Measurements from ENCODE around the gene CYP27B1. TPM values are rescaled to one million over a fixed set of nuclear protein-coding genes. Genes with fewer than 3 reads are reported as not detected.
A peak's percentile ranks its signal among the peaks of the same experiment; 100 is the strongest.

The CYP27B1 gene
- total RNA-seq, 1 experiment from 2014 or later = 6.9 TPM

GRCh38 chr12:57745485-57745881 is 21.4 kb downstream of the CYP27B1 start:
- peaks cover 61% of the 10 kb centered on the region for H3K36me3 Mint-ChIP-seq (ENCODE audit: insufficient read depth, unreplicated experiment)
- intact Hi-C loops (cut with micrococcal nuclease; ENCODE audit: unreplicated experiment) = no loop called here
- peak overlapping the region; percentile 96 for H3K4me3 Mint-ChIP-seq (ENCODE audit: unreplicated experiment)
- peaks cover 19% of the 10 kb centered on the region for H3K4me1 Mint-ChIP-seq (ENCODE audit: low read depth, unreplicated experiment)
- ChIA-PET CTCF (interaction anchor here (0.6 to 1.5 kb wide), 4 partner anchors 9 to 1409 kb away, joined by 4 to 10 read pairs (median 7); no protein-coding TSS in a partner anchor), POLR2A (interaction anchor here (0.5 to 1.2 kb wide), 3 partner anchors 13 to 1916 kb away, joined by 4 to 5 read pairs (median 4); partner anchors contain the start of genes DNAJC14, EEF1AKMT3 and METTL1)
- no peaks in the 10 kb centered on the region for H3K9me3 Mint-ChIP-seq (ENCODE audit: unreplicated experiment)
- peak overlapping the region; percentile 98 for H3K27ac Mint-ChIP-seq (ENCODE audit: unreplicated experiment)
- BruUV-seq (replicated peaks) = TSS peak; percentile 49
- H3K4me3 ChIP-seq (ENCODE audit: low read depth, low read length) = peak overlapping the region; percentile 64
- peaks cover 3% of the 10 kb centered on the region; the same call in 1 of the 2 replicates for H3K36me3 ChIP-seq (ENCODE audit: control insufficient read depth, insufficient read depth, low read length)
- DNase-seq = peak in 1 of 2 experiments; percentile 19
- H3K9me3 ChIP-seq = no peaks in the 10 kb centered on the region
- peaks cover 6% of the 10 kb centered on the region for H3K27me3 Mint-ChIP-seq (ENCODE audit: insufficient read depth, unreplicated experiment)
- peaks cover 10% of the 10 kb centered on the region for H3K4me1 ChIP-seq
- H3K27me3 ChIP-seq (replicated peaks; ENCODE audit: control insufficient read depth, insufficient read depth, low read length) = no peaks in the 10 kb centered on the region
- TF ChIP-seq CTCF (IDR thresholded peaks at IDR 0.05; ENCODE audit: insufficient read depth in 1 of 2, low read depth in 1 of 2, low read length in 1 of 2, severe bottlenecking in 1 of 2, unreplicated experiment in 1 of 2) = no peak

DNA sequence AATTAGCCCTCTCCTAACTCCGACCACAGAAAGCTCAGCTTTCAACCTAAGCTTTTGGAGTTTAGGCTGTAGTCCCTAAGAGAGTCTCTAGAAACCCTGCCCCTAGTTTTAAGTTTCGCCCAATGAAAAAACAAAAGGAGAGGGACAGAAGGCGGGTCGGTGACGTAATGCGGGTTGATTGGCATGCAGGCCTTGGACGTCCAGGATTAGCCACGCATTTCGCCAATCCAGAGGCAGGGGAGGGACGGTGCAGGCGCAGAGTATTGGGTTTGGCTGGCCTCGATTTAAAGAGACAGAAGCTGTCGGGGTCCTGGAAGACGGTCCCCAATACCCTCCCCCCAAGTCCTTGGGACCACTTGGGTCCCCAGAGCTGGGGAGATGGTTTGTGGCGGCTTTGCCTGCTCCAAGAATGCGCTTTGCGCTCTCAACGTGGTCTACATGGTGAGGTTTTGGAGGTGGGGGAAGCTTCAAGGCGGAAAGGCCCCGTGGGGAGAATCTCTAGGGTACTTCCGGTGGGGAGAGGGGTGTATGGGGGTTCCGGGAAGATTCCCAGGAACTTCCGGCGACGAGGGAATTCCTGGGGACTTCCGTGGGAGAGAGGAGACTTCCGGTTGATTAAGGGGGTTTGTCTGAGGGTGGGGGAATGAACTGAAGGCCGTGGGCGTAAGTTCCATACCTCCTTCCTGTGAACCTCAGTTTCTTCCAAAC is 21.9 kb downstream of the CYP27B1 start, which contains the start of gene TSPAN31:
TSPAN31 (plus strand) TSS at position 263 of the 708 bp plus-strand sequence; CDS start at position 379, 116 bp downstream.
- H3K4me1 Mint-ChIP-seq (ENCODE audit: low read depth, unreplicated experiment) = peaks cover 19% of the 10 kb centered on the region
- intact Hi-C loops (cut with micrococcal nuclease; ENCODE audit: unreplicated experiment) = no loop called here
- H3K9me3 Mint-ChIP-seq (ENCODE audit: unreplicated experiment) = no peaks in the 10 kb centered on the region
- TF ChIP-seq CTCF (IDR thresholded peaks at IDR 0.05; ENCODE audit: insufficient read depth in 1 of 2, low read depth in 1 of 2, low read length in 1 of 2, severe bottlenecking in 1 of 2, unreplicated experiment in 1 of 2) = no peak
- POLR2A ChIA-PET = interaction anchor here (0.5 to 1.2 kb wide), 6 partner anchors 9 to 1915 kb away, joined by 4 to 5 read pairs (median 4); partner anchors contain the start of genes DNAJC14, EEF1AKMT3 and METTL1
- H3K4me3 ChIP-seq (ENCODE audit: low read depth, low read length) = peak within 1 kb of the TSS; percentile 64
- H3K27me3 ChIP-seq (replicated peaks; ENCODE audit: control insufficient read depth, insufficient read depth, low read length) = no peaks in the 10 kb centered on the region
- H3K9me3 ChIP-seq = no peaks in the 10 kb centered on the region
- H3K4me1 ChIP-seq = peaks cover 10% of the 10 kb centered on the region
- DNase-seq = peak; percentile 95 to 97
- BruUV-seq (replicated peaks) = no TSS peak
- CTCF ChIA-PET = interaction anchor here (0.7 to 1.5 kb wide), 5 partner anchors 9 to 162 kb away, joined by 3 to 10 read pairs (median 4); no protein-coding TSS in a partner anchor
- peak within 1 kb of the TSS; percentile 98 for H3K27ac Mint-ChIP-seq (ENCODE audit: unreplicated experiment)
- peaks cover 57% of the 10 kb centered on the region for H3K36me3 Mint-ChIP-seq (ENCODE audit: insufficient read depth, unreplicated experiment)
- H3K36me3 ChIP-seq (ENCODE audit: control insufficient read depth, insufficient read depth, low read length) = no peaks in the 10 kb centered on the region; the same call in 1 of the 2 replicates
- peak within 1 kb of the TSS; percentile 96 for H3K4me3 Mint-ChIP-seq (ENCODE audit: unreplicated experiment)
- peaks cover 6% of the 10 kb centered on the region for H3K27me3 Mint-ChIP-seq (ENCODE audit: insufficient read depth, unreplicated experiment)

- Mint-ChIP-seq H3K4me1 (ENCODE audit: low read depth, unreplicated experiment) (peaks cover 19% of the 10 kb centered on the region), H3K9me3 (ENCODE audit: unreplicated experiment) (no peaks in the 10 kb centered on the region), H3K27me3 (ENCODE audit: insufficient read depth, unreplicated experiment) (peaks cover 9% of the 10 kb centered on the region), H3K27ac (ENCODE audit: unreplicated experiment) (peak overlapping the region; percentile 98), H3K36me3 (ENCODE audit: insufficient read depth, unreplicated experiment) (peaks cover 54% of the 10 kb centered on the region), H3K4me3 (ENCODE audit: unreplicated experiment) (peak overlapping the region; percentile 96)
- ChIA-PET CTCF (interaction anchor here (0.7 to 1.5 kb wide), 5 partner anchors 8 to 161 kb away, joined by 3 to 10 read pairs (median 4); no protein-coding TSS in a partner anchor), POLR2A (interaction anchor here (0.6 to 1.2 kb wide), 6 partner anchors 9 to 163 kb away, joined by 3 to 5 read pairs (median 4); partner anchors contain the start of genes EEF1AKMT3 and METTL1)
- H3K4me3 ChIP-seq (ENCODE audit: low read depth, low read length) = peak overlapping the region; percentile 64
- intact Hi-C loops (cut with micrococcal nuclease; ENCODE audit: unreplicated experiment) = no loop called here
- peaks cover 10% of the 10 kb centered on the region for H3K4me1 ChIP-seq
- TSS peak; percentile 20 for BruUV-seq (replicated peaks)
- TF ChIP-seq CTCF (IDR thresholded peaks at IDR 0.05; ENCODE audit: insufficient read depth in 1 of 2, low read depth in 1 of 2, low read length in 1 of 2, severe bottlenecking in 1 of 2, unreplicated experiment in 1 of 2) = no peak
- no peaks in the 10 kb centered on the region; the same call in 1 of the 2 replicates for H3K36me3 ChIP-seq (ENCODE audit: control insufficient read depth, insufficient read depth, low read length)
- no peaks in the 10 kb centered on the region for H3K27me3 ChIP-seq (replicated peaks; ENCODE audit: control insufficient read depth, insufficient read depth, low read length)
- H3K9me3 ChIP-seq = no peaks in the 10 kb centered on the region
- DNase-seq = peak; percentile 82 to 84
Measured at GRCh38 chr12:57744194-57744776, 22.6 kb downstream of the CYP27B1 start.
